Measurements from ENCODE around the gene PLK5.

- TF ChIP-seq TAF1 (IDR thresholded peaks at IDR 0.05; ENCODE audit: borderline replicate concordance, low read depth, low read length) (no peak), POLR2A (IDR thresholded peaks at IDR 0.05; ENCODE audit: low read depth, low read length) (no peak)
Measured at GRCh38 chr19:1585243-1585580, 61.3 kb downstream of the PLK5 start.
